Brain pericyte (primary cell): ENCODE measurements around the gene TMBIM6.
"Not testable (repeated sequence)": the region's sequence is repeated elsewhere in the genome, so short reads cannot be mapped to it uniquely, and the experiment has no call there.

Source experiments
- DNase-seq: peaks from one replicate; pipeline ENCODE4 v3.0.0-alpha.2; 2012; ENCODE audit warnings: low read depth, low spot score

Gene TMBIM6

GRCh38 chr12:49740930-49741881 is at the start of gene TMBIM6:
TMBIM6 (plus strand) TSS chr12:49741557; CDS start chr12:49752494, 10,937 bp downstream.
- peak; percentile 100 for DNase-seq

GRCh38 chr12:49692851-49693250 is 48.5 kb upstream of the TMBIM6 start:
- no peak for DNase-seq

GRCh38 chr12:49693931-49694444 is 47.4 kb upstream of the TMBIM6 start:
- DNase-seq: no peak

GRCh38 chr12:49696723-49697122 is 44.6 kb upstream of the TMBIM6 start:
- no peak for DNase-seq

GRCh38 chr12:49697808-49698207 is 43.5 kb upstream of the TMBIM6 start:
- no peak for DNase-seq

GRCh38 chr12:49698619-49699545 is 42.5 kb upstream of the TMBIM6 start:
- DNase-seq: no peak

GRCh38 chr12:49702009-49702408 is 39.3 kb upstream of the TMBIM6 start:
- no peak for DNase-seq

- peak; percentile 63 for DNase-seq
Observed at GRCh38 chr12:49702676-49703215, 38.6 kb upstream of the TMBIM6 start.

GRCh38 chr12:49703647-49704137 is 37.7 kb upstream of the TMBIM6 start:
- DNase-seq: peak; percentile 58

- no peak for DNase-seq
Observed at GRCh38 chr12:49705479-49706134, 35.8 kb upstream of the TMBIM6 start.

- no peak for DNase-seq
Observed at GRCh38 chr12:49706351-49707127, 34.8 kb upstream of the TMBIM6 start.

GRCh38 chr12:49707128-49707811 is 34.1 kb upstream of the TMBIM6 start, which contains the start of gene FMNL3:
FMNL3 (minus strand) TSS chr12:49707405; CDS start chr12:49707180, 225 bp downstream.
- peak; percentile 81 for DNase-seq

GRCh38 chr12:49707812-49708147 is 33.6 kb upstream of the TMBIM6 start:
- DNase-seq: no peak

GRCh38 chr12:49708851-49709250 is 32.5 kb upstream of the TMBIM6 start:
- DNase-seq: no peak

GRCh38 chr12:49713952-49714351 is 27.4 kb upstream of the TMBIM6 start:
- DNase-seq: not testable (repeated sequence)

GRCh38 chr12:49716553-49716952 is 24.8 kb upstream of the TMBIM6 start:
- no peak for DNase-seq

GRCh38 chr12:49717800-49718199 is 23.6 kb upstream of the TMBIM6 start:
- DNase-seq: not testable (repeated sequence)

GRCh38 chr12:49720214-49720613 is 21.1 kb upstream of the TMBIM6 start:
- no peak for DNase-seq

- DNase-seq: not testable (repeated sequence)
Observed at GRCh38 chr12:49721355-49721754, 20.0 kb upstream of the TMBIM6 start.

- no peak for DNase-seq
Observed at GRCh38 chr12:49728446-49728845, 12.9 kb upstream of the TMBIM6 start.
